Mesothelial cell of epicardium (in vitro differentiated cells): ENCODE results near the gene PLCB1. TPM values are rescaled to one million over a fixed set of nuclear protein-coding genes. Genes with fewer than 3 reads are reported as not detected.

Experiments
- DNase-seq, 2 experiments: peaks; one replicate each; pipeline ENCODE4 v3.0.0; 2021; ENCODE audit warnings: low spot score in 2 of 2; ENCODE audit not compliant: unreplicated experiment in 2 of 2
- H3K27ac Mint-ChIP-seq: 2 replicates; pipeline ENCODE4 v1.8.0; 2021; ENCODE audit warnings: mixed read lengths
- H3K27me3 Mint-ChIP-seq: 2 replicates; pipeline ENCODE4 v1.8.0; 2021; ENCODE audit warnings: low read depth, mixed read lengths
- H3K36me3 Mint-ChIP-seq: 2 replicates; pipeline ENCODE4 v1.8.0; 2021; ENCODE audit warnings: mixed read lengths
- H3K4me1 Mint-ChIP-seq: 2 replicates; pipeline ENCODE4 v1.8.0; 2021; ENCODE audit warnings: mixed read lengths
- H3K4me3 Mint-ChIP-seq: 2 replicates; pipeline ENCODE4 v1.8.0; 2021; ENCODE audit warnings: mild to moderate bottlenecking, moderate library complexity, mixed read lengths
- H3K9me3 Mint-ChIP-seq: 2 replicates; pipeline ENCODE4 v1.8.0; 2021; ENCODE audit warnings: mixed read lengths
- total RNA-seq: library from RNA; stranded (reverse); gene quantifications from 3 replicates; pipeline ENCODE4 v1.2.1, GENCODE V29; 2021
- TF ChIP-seq, protein P1 (sequence below): fragments of 200-600 bp; sonication (generic); IDR thresholded peaks from one replicate; pipeline ENCODE4 v1.5.0; 2021; ENCODE audit warnings: antibody characterized with exemption; ENCODE audit not compliant: unreplicated experiment

Gene PLCB1
- total RNA-seq, 1 donor from 2014 or later = 41.5 TPM

DNA sequence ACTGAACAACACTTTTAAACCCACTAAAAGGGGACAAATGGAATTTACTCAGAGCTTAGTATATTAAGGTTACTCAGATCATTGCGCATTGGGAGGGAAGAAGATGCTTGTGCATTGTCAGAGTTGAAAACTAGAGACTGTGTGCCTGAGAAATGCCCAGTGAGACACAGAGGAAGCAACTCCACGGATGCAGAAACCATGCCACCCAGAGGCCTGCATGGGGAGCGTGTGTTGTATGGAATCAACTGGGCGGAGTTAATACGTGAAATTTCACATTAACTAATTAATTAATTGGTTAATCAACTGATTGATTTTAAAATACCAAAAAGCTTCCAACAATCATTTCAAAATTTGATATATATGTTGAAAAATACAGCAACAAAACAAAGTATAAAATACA lies 391.6 kb downstream of the PLCB1 start:
- TF ChIP-seq, protein P1, sequence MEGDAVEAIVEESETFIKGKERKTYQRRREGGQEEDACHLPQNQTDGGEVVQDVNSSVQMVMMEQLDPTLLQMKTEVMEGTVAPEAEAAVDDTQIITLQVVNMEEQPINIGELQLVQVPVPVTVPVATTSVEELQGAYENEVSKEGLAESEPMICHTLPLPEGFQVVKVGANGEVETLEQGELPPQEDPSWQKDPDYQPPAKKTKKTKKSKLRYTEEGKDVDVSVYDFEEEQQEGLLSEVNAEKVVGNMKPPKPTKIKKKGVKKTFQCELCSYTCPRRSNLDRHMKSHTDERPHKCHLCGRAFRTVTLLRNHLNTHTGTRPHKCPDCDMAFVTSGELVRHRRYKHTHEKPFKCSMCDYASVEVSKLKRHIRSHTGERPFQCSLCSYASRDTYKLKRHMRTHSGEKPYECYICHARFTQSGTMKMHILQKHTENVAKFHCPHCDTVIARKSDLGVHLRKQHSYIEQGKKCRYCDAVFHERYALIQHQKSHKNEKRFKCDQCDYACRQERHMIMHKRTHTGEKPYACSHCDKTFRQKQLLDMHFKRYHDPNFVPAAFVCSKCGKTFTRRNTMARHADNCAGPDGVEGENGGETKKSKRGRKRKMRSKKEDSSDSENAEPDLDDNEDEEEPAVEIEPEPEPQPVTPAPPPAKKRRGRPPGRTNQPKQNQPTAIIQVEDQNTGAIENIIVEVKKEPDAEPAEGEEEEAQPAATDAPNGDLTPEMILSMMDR = no peak
- no peak overlapping the region for H3K4me3 Mint-ChIP-seq
- no peak for DNase-seq
- no peaks in the 10 kb centered on the region for H3K9me3 Mint-ChIP-seq
- no peaks in the 10 kb centered on the region for H3K36me3 Mint-ChIP-seq
- H3K27ac Mint-ChIP-seq = no peak overlapping the region
- peaks cover 10% of the 10 kb centered on the region for H3K4me1 Mint-ChIP-seq
- no peaks in the 10 kb centered on the region for H3K27me3 Mint-ChIP-seq

DNA sequence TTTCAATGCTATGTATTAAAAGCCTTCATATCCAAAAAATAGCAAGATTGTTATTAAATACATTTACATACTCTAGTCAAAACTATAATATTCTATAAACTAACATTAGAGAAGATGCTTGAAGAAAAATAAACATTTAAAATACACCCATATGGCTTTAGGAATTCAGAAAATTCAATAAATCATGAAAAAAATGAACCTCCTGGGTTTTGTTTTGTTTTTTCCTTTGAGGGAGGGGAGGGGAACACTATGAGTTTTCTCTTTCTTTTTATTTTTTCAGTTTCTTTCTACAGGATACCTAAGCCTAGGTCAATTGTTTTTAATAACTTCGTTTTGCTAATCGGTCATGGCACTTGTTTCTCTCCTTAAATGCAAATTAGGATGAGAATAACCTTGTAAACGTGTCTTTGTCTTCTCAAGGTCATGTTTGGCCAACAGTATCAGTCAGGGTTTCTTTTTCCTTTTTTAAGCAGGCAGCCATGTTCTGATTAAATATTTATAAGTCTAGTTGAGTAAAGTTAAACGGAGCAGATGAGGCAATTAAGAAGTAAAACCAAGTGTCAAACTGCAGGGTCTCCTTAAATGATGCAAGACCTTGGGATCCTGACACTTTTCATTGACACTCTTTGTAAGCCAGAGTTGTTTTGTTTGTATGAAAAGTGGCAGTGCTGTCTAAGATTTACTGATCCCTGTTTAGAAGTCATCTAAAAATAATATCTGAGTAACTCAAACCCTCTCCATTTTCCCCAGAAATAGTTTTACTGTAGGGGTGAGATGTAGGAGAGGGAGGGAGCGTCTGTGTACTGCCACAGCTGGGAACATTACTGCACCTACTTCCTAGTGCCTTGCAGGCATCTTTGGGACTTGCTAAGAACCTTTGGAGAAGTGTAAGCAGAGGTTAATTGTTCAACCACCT lies 392.3 kb downstream of the PLCB1 start:
- Mint-ChIP-seq H3K36me3 (no peaks in the 10 kb centered on the region), H3K4me3 (no peak overlapping the region), H3K9me3 (no peaks in the 10 kb centered on the region), H3K4me1 (peaks cover 10% of the 10 kb centered on the region), H3K27ac (peak overlapping the region; percentile 15), H3K27me3 (no peaks in the 10 kb centered on the region)
- no peak for DNase-seq
- TF ChIP-seq, protein P1 = no peak

DNA sequence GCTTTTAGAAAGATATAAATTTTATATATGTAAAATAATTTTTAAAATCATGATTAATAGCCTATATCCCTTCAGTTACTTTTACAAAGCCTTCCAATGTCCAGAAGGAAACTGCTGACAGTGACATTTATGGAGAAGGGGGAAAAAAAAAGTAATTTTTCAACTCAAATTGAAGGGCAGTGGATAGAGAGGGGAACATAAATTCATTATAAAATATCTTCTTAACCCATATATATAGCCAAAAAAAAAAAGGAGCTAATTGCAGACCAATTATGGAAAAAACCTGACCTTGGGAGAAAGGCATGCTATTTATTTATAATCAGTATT lies 392.9 kb downstream of the PLCB1 start:
- no peaks in the 10 kb centered on the region for H3K9me3 Mint-ChIP-seq
- TF ChIP-seq, protein P1 = no peak
- no peak for DNase-seq
- H3K27me3 Mint-ChIP-seq = no peaks in the 10 kb centered on the region
- H3K36me3 Mint-ChIP-seq = no peaks in the 10 kb centered on the region
- H3K4me3 Mint-ChIP-seq = no peak overlapping the region
- peaks cover 10% of the 10 kb centered on the region for H3K4me1 Mint-ChIP-seq
- no peak overlapping the region for H3K27ac Mint-ChIP-seq

DNA sequence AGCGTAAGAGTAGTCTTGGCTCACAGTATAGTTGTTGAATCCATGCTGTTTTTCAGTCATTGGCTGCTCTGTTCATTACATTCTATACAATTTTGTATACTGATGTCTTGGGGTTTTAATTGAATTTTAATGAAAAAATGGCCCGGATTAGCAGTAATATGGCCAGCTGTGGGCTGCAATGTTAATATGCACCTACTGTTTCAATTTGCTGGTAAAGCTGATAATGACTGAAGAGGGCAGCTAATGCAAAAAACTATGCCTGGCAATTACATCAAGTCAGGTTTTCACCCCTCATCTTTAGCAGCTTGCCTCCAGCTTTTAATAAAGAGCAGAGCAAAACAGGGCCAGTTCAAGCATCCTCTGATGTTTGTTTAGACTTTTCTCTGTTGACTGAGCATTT lies 394.5 kb downstream of the PLCB1 start:
- TF ChIP-seq, protein P1 = no peak
- Mint-ChIP-seq H3K4me3 (no peak overlapping the region), H3K9me3 (no peaks in the 10 kb centered on the region), H3K27ac (no peak overlapping the region), H3K36me3 (no peaks in the 10 kb centered on the region), H3K27me3 (no peaks in the 10 kb centered on the region), H3K4me1 (peaks cover 10% of the 10 kb centered on the region)
- DNase-seq = no peak

DNA sequence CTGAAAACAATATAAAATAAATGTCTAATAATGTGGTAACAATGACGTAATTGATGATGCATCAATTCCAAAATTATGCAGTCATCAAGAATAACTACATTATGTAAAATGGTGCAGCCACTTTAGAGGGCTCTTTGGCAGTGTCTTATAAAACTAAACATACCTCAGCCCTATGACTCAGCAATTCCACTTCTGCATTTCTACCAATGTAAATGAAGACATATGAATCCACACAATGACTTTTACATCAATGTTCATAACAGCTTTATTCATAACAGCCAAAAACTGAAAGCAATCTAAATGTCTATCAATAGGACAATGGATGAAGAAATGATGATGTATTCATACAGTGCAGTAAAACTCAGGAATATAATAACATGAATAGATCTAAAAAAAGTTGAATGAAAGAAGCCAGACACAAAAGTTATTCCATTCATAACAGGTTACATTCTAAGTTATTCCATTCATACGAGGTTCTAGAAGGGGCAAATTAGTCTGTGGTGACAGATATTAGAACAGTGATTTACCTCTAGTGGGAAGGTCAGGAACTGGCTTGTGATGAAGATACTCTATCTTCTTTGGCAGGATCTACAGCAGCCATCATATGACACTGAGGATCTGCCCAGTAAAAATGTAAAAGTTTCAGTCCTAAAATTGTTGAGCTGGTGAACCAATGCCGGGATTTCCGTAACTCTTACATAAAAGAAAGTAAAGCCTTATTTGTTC lies 396.1 kb downstream of the PLCB1 start:
- peaks cover 10% of the 10 kb centered on the region for H3K4me1 Mint-ChIP-seq
- TF ChIP-seq, protein P1 = no peak
- H3K4me3 Mint-ChIP-seq = no peak overlapping the region
- H3K36me3 Mint-ChIP-seq = no peaks in the 10 kb centered on the region
- H3K9me3 Mint-ChIP-seq = no peaks in the 10 kb centered on the region
- no peak for DNase-seq
- no peaks in the 10 kb centered on the region for H3K27me3 Mint-ChIP-seq
- H3K27ac Mint-ChIP-seq = no peak overlapping the region
